ENCODE data around the gene SLC9A9. TPM values are rescaled to one million over a fixed set of nuclear protein-coding genes. Genes with fewer than 3 reads are reported as not detected.

The SLC9A9 gene
- total and polyA plus RNA-seq, 10 of the 15 experiments (the other 5 are each of a cell fraction or from before 2014, with no cell fraction given), result 3.5 to 14.2 (median 9.3) TPM

GRCh38 chr3:143532091-143532490 lies 316.2 kb downstream of the SLC9A9 start:
- H3K9ac ChIP-seq (ENCODE audit: control insufficient read depth, insufficient read depth, low read length), result no peak overlapping the region
- H3K36me3 ChIP-seq (ENCODE audit: control insufficient read depth in 2 of 2, insufficient read depth in 2 of 2, low read length in 1 of 2), result no peaks in the 10 kb centered on the region
- CTCF ChIA-PET, result interaction anchor here (2.1 kb wide), 1 partner anchor 142 kb away, joined by 6 read pairs; no protein-coding TSS in a partner anchor
- BruUV-seq (replicated peaks), result no TSS peak
- 100% methylated on average over 1 of the region's 1 CpG for WGBS (ENCODE audit: insufficient coverage, insufficient replicate concordance, low lambda C conversion rate, missing lambda C conversion rate)
- no peak overlapping the region for H3K27ac ChIP-seq (ENCODE audit: control insufficient read depth, insufficient read depth)
- no peak overlapping the region for H3K4me2 ChIP-seq (ENCODE audit: control insufficient read depth, insufficient read depth)
- no peak overlapping the region for H3K4me3 ChIP-seq
- DNase-seq (ENCODE audit: low read depth, low spot score) (no peak), FAIRE-seq (no peak), ATAC-seq (no peak)
- peaks cover 26% of the 10 kb centered on the region for H3K4me1 ChIP-seq (ENCODE audit: control insufficient read depth, insufficient read depth, low read length)
- no peak overlapping the region for H2AFZ ChIP-seq (ENCODE audit: control insufficient read depth, low read depth, low read length)
- SMC1A ChIA-PET (ENCODE audit: uncharacterized antibody, unreplicated experiment), result interaction anchor here (0.7 kb wide), 1 partner anchor 426 kb away, joined by 4 read pairs; no protein-coding TSS in a partner anchor
- no peaks in the 10 kb centered on the region; the same call in 1 of the 3 replicates for H3K9me3 ChIP-seq (replicated peaks; ENCODE audit: control insufficient read depth, insufficient read depth, low read length)
- POLR2A ChIA-PET, result no interaction called here
- TF ChIP-seq, protein P1, sequence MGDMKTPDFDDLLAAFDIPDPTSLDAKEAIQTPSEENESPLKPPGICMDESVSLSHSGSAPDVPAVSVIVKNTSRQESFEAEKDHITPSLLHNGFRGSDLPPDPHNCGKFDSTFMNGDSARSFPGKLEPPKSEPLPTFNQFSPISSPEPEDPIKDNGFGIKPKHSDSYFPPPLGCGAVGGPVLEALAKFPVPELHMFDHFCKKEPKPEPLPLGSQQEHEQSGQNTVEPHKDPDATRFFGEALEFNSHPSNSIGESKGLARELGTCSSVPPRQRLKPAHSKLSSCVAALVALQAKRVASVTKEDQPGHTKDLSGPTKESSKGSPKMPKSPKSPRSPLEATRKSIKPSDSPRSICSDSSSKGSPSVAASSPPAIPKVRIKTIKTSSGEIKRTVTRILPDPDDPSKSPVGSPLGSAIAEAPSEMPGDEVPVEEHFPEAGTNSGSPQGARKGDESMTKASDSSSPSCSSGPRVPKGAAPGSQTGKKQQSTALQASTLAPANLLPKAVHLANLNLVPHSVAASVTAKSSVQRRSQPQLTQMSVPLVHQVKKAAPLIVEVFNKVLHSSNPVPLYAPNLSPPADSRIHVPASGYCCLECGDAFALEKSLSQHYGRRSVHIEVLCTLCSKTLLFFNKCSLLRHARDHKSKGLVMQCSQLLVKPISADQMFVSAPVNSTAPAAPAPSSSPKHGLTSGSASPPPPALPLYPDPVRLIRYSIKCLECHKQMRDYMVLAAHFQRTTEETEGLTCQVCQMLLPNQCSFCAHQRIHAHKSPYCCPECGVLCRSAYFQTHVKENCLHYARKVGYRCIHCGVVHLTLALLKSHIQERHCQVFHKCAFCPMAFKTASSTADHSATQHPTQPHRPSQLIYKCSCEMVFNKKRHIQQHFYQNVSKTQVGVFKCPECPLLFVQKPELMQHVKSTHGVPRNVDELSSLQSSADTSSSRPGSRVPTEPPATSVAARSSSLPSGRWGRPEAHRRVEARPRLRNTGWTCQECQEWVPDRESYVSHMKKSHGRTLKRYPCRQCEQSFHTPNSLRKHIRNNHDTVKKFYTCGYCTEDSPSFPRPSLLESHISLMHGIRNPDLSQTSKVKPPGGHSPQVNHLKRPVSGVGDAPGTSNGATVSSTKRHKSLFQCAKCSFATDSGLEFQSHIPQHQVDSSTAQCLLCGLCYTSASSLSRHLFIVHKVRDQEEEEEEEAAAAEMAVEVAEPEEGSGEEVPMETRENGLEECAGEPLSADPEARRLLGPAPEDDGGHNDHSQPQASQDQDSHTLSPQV (IDR thresholded peaks at IDR 0.05), result no peak
- TF ChIP-seq HCFC1 (IDR thresholded peaks at IDR 0.05; ENCODE audit: low read length) (no peak), NKRF (conservative IDR thresholded peaks at IDR 0.05) (no peak), NFYA (IDR thresholded peaks at IDR 0.05; ENCODE audit: borderline replicate concordance, low read depth, low read length) (no peak)
- RAD21 ChIA-PET (ENCODE audit: unreplicated experiment), result no interaction called here
- in situ Hi-C loops (cut with MboI), result no loop called here
- no peaks in the 10 kb centered on the region for H3K79me2 ChIP-seq (ENCODE audit: control insufficient read depth, insufficient read depth, low read length)
- intact Hi-C loops (cut with micrococcal nuclease; ENCODE audit: unreplicated experiment), result loop anchor here (10.0 kb wide), 1 partner anchor 407 kb away; no protein-coding TSS in a partner anchor
- no peaks in the 10 kb centered on the region for H3K27me3 ChIP-seq (replicated peaks in 1 of 2; ENCODE audit: control insufficient read depth in 2 of 2, insufficient read depth in 2 of 2, low read length in 1 of 2)
- no peaks in the 10 kb centered on the region for H4K20me1 ChIP-seq (ENCODE audit: control insufficient read depth, insufficient read depth)
